SK-N-SH (cell line): ENCODE data around the gene FAM221B. TPM values are rescaled to one million over a fixed set of nuclear protein-coding genes. Genes with fewer than 3 reads are reported as not detected.

Experiments used
- CTCF ChIA-PET: fragments of 300-600, 350-600 bp; formaldehyde crosslinking; extraction: SDS; loops from one replicate; lab custom pipeline; 2021; lab: Yijun Ruan, JAX
- POLR2A ChIA-PET: fragments of 350-600 bp; sonication (Branson Sonifier 250); formaldehyde crosslinking; extraction: SDS; loops from one replicate; lab custom pipeline; 2020; ENCODE audit warnings: antibody characterized with exemption, inconsistent platforms; lab: Yijun Ruan, JAX
- DNase-seq: peaks from one replicate; pipeline ENCODE4 v3.0.0; 2012
- H2AFZ ChIP-seq: fragments of 200-600 bp; sonication (generic); 2 replicates; pipeline ENCODE4 v1.8.1; 2016; ENCODE audit warnings: antibody characterized with exemption, mild to moderate bottlenecking, low read depth
- H3F3A ChIP-seq: fragments of 200-600 bp; sonication (generic); replicated peaks from 2 replicates; pipeline ENCODE3; 2016; ENCODE audit warnings: antibody characterized with exemption, mild to moderate bottlenecking; ENCODE audit not compliant: insufficient read depth
- H3K27ac ChIP-seq, 2 experiments: fragments of 200-500 bp in 1 of 2; fragments of 200-600 bp in 1 of 2; sonication (Bioruptor generic) in 1 of 2; sonication (generic), shearing (Covaris generic) in 1 of 2; 2 replicates each; pipeline versions ENCODE4 v1.5.1 to v1.6.1; 2014 to 2016; ENCODE audit warnings: low read depth in 2 of 2, inconsistent platforms in 1 of 2, low read length in 1 of 2, mild to moderate bottlenecking in 1 of 2, mixed read lengths in 1 of 2
- H3K27me3 ChIP-seq: fragments of 200-600 bp; sonication (generic), shearing (Covaris generic); 2 replicates; pipeline ENCODE4 v1.6.1; 2016; ENCODE audit warnings: mixed run types; ENCODE audit not compliant: insufficient read depth
- H3K36me3 ChIP-seq, 2 experiments: fragments of 200-500 bp in 1 of 2; fragments of 200-600 bp in 1 of 2; sonication (Bioruptor generic) in 1 of 2; sonication (generic) in 1 of 2; replicated peaks in 1 of 2; 2 replicates each; pipeline versions ENCODE3 to v1.5.1; 2014 to 2016; ENCODE audit warnings: low read length in 1 of 2, mild to moderate bottlenecking in 1 of 2; ENCODE audit not compliant: insufficient read depth in 2 of 2, control insufficient read depth in 1 of 2
- H3K4me1 ChIP-seq, 2 experiments: fragments of 200-500 bp in 1 of 2; fragments of 200-600 bp in 1 of 2; sonication (Bioruptor generic) in 1 of 2; sonication (generic), shearing (Covaris generic) in 1 of 2; 2 replicates each; pipeline versions ENCODE4 v1.5.1 to v1.6.1; 2014 to 2016; ENCODE audit warnings: low read depth in 1 of 2, low read length in 1 of 2, mixed run types in 1 of 2; ENCODE audit not compliant: insufficient read depth in 2 of 2, control insufficient read depth in 1 of 2
- H3K4me2 ChIP-seq: fragments of 200-600 bp; sonication (generic), shearing (Covaris generic); 2 replicates; pipeline ENCODE4 v1.6.1; 2017; ENCODE audit warnings: mixed run types
- H3K4me3 ChIP-seq, 2 experiments: fragments of 200-500 bp in 1 of 2; fragments of 200-600 bp in 1 of 2; sonication (Bioruptor generic) in 1 of 2; sonication (generic), shearing (Covaris generic) in 1 of 2; 2 replicates each; pipeline versions ENCODE4 v1.5.1 to v1.8.1; 2014 to 2016; ENCODE audit warnings: low read depth in 2 of 2, inconsistent platforms in 1 of 2, low read length in 1 of 2, mild to moderate bottlenecking in 1 of 2, mixed read lengths in 1 of 2, moderate library complexity in 1 of 2
- H3K79me2 ChIP-seq: fragments of 200-600 bp; sonication (generic); 2 replicates; pipeline ENCODE4 v1.8.1; 2017; ENCODE audit warnings: mild to moderate bottlenecking; ENCODE audit not compliant: insufficient read depth
- H3K9ac ChIP-seq: fragments of 200-600 bp; sonication (generic); 2 replicates; pipeline ENCODE4 v1.6.1; 2017; ENCODE audit warnings: mixed run types
- H3K9me2 ChIP-seq: fragments of 200-600 bp; sonication (generic); 2 replicates; pipeline ENCODE4 v1.6.1; 2017; ENCODE audit warnings: mixed run types
- H3K9me3 ChIP-seq: fragments of 200-600 bp; sonication (generic); 2 replicates; pipeline ENCODE4 v1.6.1; 2017; ENCODE audit warnings: mixed run types, mild to moderate bottlenecking, moderate library complexity
- H4K20me1 ChIP-seq: fragments of 200-600 bp; sonication (generic); 2 replicates; pipeline ENCODE4 v1.6.1; 2017; ENCODE audit warnings: mild to moderate bottlenecking, mixed run types; ENCODE audit not compliant: insufficient read depth
- ELF1 ChIP-seq: IDR thresholded peaks from 2 replicates; pipeline ENCODE4 v1.4.0; 2012
- EP300 ChIP-seq, 2 experiments: IDR thresholded peaks; 2 replicates each; pipeline versions ENCODE4 v1.4.0 to v1.6.1; 2012; ENCODE audit warnings: borderline replicate concordance in 1 of 2, low read depth in 1 of 2, low read length in 1 of 2
- EZH2phosphoT487 ChIP-seq: fragments of 200-600 bp; sonication (generic); IDR thresholded peaks from 2 replicates; pipeline ENCODE4 v1.6.1; 2017; ENCODE audit warnings: low read depth, mixed run types, mild to moderate bottlenecking, antibody characterized with exemption, moderate library complexity, borderline replicate concordance
- FOXJ3 ChIP-seq: sonication (generic); formaldehyde crosslinking; IDR thresholded peaks from 2 replicates; pipeline ENCODE4 v1.5.1; 2020; ENCODE audit warnings: mild to moderate bottlenecking, missing genetic modification reagents
- FOXM1 ChIP-seq: IDR thresholded peaks from 2 replicates; pipeline ENCODE4 v1.4.0; 2012; ENCODE audit warnings: low read depth, mild to moderate bottlenecking
- GABPA ChIP-seq: IDR thresholded peaks from 2 replicates; pipeline ENCODE4 v1.4.0; 2012; ENCODE audit warnings: low read depth, mild to moderate bottlenecking
- GATA2 ChIP-seq: sonication (generic); formaldehyde crosslinking; IDR thresholded peaks from 2 replicates; pipeline ENCODE4 v1.5.0; 2020; ENCODE audit warnings: mild to moderate bottlenecking, missing genetic modification reagents
- IRF3 ChIP-seq: fragments of 150-350 bp; IDR thresholded peaks from 2 replicates; pipeline ENCODE4 v1.6.1; 2016; ENCODE audit warnings: mild to moderate bottlenecking, low read depth, low read length
- NFIC ChIP-seq: IDR thresholded peaks from 2 replicates; pipeline ENCODE4 v1.4.0; 2012; ENCODE audit warnings: borderline replicate concordance
- POLR2AphosphoS5 ChIP-seq: IDR thresholded peaks from 2 replicates; pipeline ENCODE4 v1.6.1; 2012; ENCODE audit warnings: low read depth, low read length
- RAD21 ChIP-seq: IDR thresholded peaks from 2 replicates; pipeline ENCODE4 v1.6.1; 2012; ENCODE audit warnings: mild to moderate bottlenecking, low read length
- RFX5 ChIP-seq: IDR thresholded peaks from 2 replicates; pipeline ENCODE4 v1.6.1; 2012; ENCODE audit warnings: mild to moderate bottlenecking, improper control_type of control experiment, low read length
- SIN3A ChIP-seq: IDR thresholded peaks from 2 replicates; pipeline ENCODE4 v1.6.1; 2012; ENCODE audit warnings: low read depth, mild to moderate bottlenecking, low read length, moderate library complexity, borderline replicate concordance
- SMC3 ChIP-seq: IDR thresholded peaks from 2 replicates; pipeline ENCODE4 v1.6.1; 2012; ENCODE audit warnings: low read depth, low read length, improper control_type of control experiment
- TAF1 ChIP-seq: IDR thresholded peaks from 2 replicates; pipeline ENCODE4 v1.6.1; 2012; ENCODE audit warnings: low read depth, mild to moderate bottlenecking, low read length, moderate library complexity, borderline replicate concordance
- USF2 ChIP-seq: fragments of 150-350 bp; IDR thresholded peaks from 2 replicates; pipeline ENCODE4 v1.6.1; 2017; ENCODE audit warnings: antibody characterized with exemption, low read length, low read depth, borderline replicate concordance
- WGBS: methylation state at CpG from one replicate; pipeline ENCODE4 v1.1.6; 2017; ENCODE audit warnings: low lambda C conversion rate; 5-methylcytosine and 5-hydroxymethylcytosine counted together
- polyA plus RNA-seq, 3 experiments: library from polyadenylated mRNA; depleted of rRNA; stranded (reverse); fragments of >200 nt; gene quantifications; 2 replicates each; pipeline ENCODE4 v1.2.3, GENCODE V29; 2012
- TF ChIP-seq, protein P1 (sequence below): IDR thresholded peaks from 2 replicates; pipeline ENCODE4 v1.4.0; 2012; ENCODE audit warnings: low read depth

The FAM221B gene
- polyA plus RNA-seq, 1 of the 3 experiments (the other 2 are of a cell fraction) = not detected

DNA sequence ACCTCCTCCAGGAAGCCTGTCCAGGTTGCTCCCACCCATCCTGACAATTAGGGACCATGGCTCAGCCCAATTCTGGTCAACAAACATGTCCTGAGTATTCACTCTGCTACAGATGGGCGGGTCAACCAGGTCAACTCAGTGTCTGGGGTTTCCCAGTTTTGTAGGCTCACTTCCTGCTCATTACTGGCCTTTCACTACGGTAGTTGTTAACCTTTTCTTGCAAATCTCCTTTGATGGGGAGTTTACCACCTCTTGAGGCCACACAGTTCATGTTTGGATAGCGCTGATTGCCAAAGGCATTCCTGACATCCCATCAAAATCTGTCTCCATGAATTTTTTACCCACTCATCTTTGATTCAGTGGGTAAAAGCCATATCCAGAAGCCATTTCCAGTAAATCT, 14.3 kb upstream of the FAM221B start:
- no peaks in the 10 kb centered on the region for H4K20me1 ChIP-seq
- TF ChIP-seq TAF1 = no peak
- TF ChIP-seq FOXM1 = no peak
- 68% methylated on average over 3 of the region's 3 CpGs for WGBS
- CTCF ChIA-PET = interaction anchor here (1.4 to 1.8 kb wide), 2 partner anchors 39 to 53 kb away, joined by 6 to 8 read pairs; no protein-coding TSS in a partner anchor
- DNase-seq = no peak
- POLR2A ChIA-PET = no interaction called here
- H3K79me2 ChIP-seq = no peaks in the 10 kb centered on the region
- H3K9me3 ChIP-seq = no peaks in the 10 kb centered on the region
- H3K4me3 ChIP-seq = no peak overlapping the region
- H3F3A ChIP-seq = peaks cover 1% of the 10 kb centered on the region
- H3K27ac ChIP-seq = no peak overlapping the region
- H3K36me3 ChIP-seq = peaks cover 0 to 6% of the 10 kb centered on the region in 2 experiments
- no peak overlapping the region for H2AFZ ChIP-seq
- peaks cover 0 to 11% of the 10 kb centered on the region in 2 experiments for H3K4me1 ChIP-seq
- H3K4me2 ChIP-seq = no peak overlapping the region
- H3K27me3 ChIP-seq = no peaks in the 10 kb centered on the region
- no peak overlapping the region for H3K9ac ChIP-seq
- H3K9me2 ChIP-seq = no peaks in the 10 kb centered on the region

GRCh38 chr9:35842020-35842745, 13.7 kb upstream of the FAM221B start:
- H3K4me3 ChIP-seq = no peak overlapping the region
- H3K9ac ChIP-seq = no peak overlapping the region
- no peak for DNase-seq
- no peaks in the 10 kb centered on the region for H4K20me1 ChIP-seq
- no peaks in the 10 kb centered on the region for H3K27me3 ChIP-seq
- H3K9me3 ChIP-seq = no peaks in the 10 kb centered on the region
- peaks cover 0 to 4% of the 10 kb centered on the region in 2 experiments for H3K36me3 ChIP-seq
- WGBS = 93% methylated on average over 10 of the region's 17 CpGs
- no peak for TF ChIP-seq GABPA
- no peak for TF ChIP-seq GATA2 (CRISPR knock-in tag)
- TF ChIP-seq TAF1 = no peak
- TF ChIP-seq FOXM1 = no peak
- no peak for TF ChIP-seq USF2
- TF ChIP-seq RFX5 = no peak
- TF ChIP-seq EP300 (IDR thresholded peaks at IDR 0.05; ENCODE audit: borderline replicate concordance in 1 of 2, low read depth in 1 of 2, low read length in 1 of 2) = no peak
- TF ChIP-seq, protein P1, sequence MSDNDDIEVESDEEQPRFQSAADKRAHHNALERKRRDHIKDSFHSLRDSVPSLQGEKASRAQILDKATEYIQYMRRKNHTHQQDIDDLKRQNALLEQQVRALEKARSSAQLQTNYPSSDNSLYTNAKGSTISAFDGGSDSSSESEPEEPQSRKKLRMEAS = no peak
- TF ChIP-seq FOXJ3 (CRISPR knock-in tag) = no peak
- no peak for TF ChIP-seq ELF1
- TF ChIP-seq EZH2phosphoT487 = no peak
- TF ChIP-seq SIN3A = no peak
- no peak for TF ChIP-seq IRF3
- TF ChIP-seq SMC3 = no peak
- TF ChIP-seq NFIC = no peak
- no peak for TF ChIP-seq RAD21
- no peak for TF ChIP-seq POLR2AphosphoS5
- no peaks in the 10 kb centered on the region for H3K9me2 ChIP-seq
- H3K4me1 ChIP-seq = peaks cover 0 to 10% of the 10 kb centered on the region in 2 experiments
- CTCF ChIA-PET = interaction anchor here (0.6 to 1.8 kb wide), 5 partner anchors 9 to 52 kb away, joined by 3 to 8 read pairs (median 3); partner anchors contain the start of gene HINT2
- H3K27ac ChIP-seq = no peak overlapping the region
- no peak overlapping the region for H2AFZ ChIP-seq
- no peak overlapping the region for H3K4me2 ChIP-seq
- H3F3A ChIP-seq = no peaks in the 10 kb centered on the region
- POLR2A ChIA-PET = no interaction called here
- no peaks in the 10 kb centered on the region for H3K79me2 ChIP-seq
